ENCODE results near the gene PHLDB1.
"Not testable (repeated sequence)": the region's sequence is repeated elsewhere in the genome, so short reads cannot be mapped to it uniquely, and the experiment has no call there.

The PHLDB1 gene

DNA sequence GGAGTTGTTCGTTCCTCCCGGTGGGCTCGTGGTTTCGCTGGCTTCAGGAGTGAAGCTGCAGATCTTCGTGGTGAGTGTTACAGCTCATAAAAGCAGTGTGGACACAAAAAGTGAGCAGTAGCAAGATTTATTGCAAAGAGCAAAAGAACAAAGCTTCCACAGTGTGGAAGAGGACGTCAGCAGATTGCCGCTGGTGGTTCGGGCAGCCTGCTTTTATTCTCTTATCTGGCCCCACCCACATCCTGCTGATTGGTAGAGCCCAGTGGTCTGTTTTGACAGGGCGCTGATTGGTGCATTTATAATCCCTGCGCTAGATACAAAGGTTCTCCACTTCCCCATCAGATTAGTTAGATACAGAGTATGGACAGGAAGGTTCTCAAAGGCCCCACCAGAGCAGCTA lies 80.9 kb downstream of the PHLDB1 start:
- not testable (repeated sequence) for DNase-seq (ENCODE audit: low read depth in 2 of 2)

DNA sequence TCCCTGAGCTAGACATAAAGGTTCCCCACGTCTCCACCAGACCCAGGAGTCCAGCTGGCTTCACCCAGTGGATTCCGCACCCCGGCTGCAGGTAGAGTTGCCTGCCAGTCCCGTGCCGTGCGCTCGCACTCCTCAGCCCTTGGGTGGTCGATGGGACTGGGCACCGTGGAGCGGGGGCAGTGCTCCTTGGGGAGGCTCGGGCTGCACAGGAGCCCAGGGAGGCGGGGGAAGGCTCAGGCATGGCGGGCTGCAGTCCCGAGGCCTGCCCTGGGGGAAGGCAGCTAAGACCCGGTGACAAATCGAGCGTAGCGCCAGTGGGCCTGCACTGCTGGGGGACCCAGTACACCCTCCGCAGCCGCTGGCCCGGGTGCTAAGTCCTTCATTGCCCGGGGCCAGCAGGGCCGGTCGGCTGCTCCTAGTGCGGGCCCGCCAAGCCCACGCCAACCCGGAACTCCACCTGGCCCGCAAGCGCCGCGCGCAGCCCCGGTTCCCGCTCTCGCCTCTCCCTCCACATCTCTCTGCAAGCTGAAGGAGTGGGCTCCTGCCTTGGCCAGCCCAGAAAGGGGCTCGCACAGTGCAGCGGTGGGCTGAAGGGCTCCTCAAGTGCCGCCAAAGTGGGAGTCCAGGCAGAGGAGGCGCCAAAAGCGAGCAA lies 81.6 kb downstream of the PHLDB1 start:
- DNase-seq (ENCODE audit: low read depth in 2 of 2): no peak

DNA sequence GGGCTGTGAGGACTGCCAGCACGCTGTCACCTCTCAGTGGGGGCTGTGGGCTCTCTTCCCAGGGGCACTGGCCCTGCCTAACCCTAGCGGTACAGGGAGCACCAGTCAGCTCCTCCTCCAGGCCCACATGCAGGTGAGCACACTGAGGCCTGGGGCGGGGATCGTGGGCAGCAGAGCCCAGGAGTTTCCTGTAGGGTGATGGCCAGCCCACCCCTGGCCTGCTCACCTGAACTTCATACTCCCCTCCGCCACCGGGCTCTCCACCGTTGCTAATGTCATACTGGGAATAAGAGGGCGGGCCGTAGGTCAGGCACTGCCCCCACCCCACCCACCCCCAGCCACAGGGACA lies 82.1 kb downstream of the PHLDB1 start:
- DNase-seq (ENCODE audit: low read depth in 2 of 2): no peak

DNA sequence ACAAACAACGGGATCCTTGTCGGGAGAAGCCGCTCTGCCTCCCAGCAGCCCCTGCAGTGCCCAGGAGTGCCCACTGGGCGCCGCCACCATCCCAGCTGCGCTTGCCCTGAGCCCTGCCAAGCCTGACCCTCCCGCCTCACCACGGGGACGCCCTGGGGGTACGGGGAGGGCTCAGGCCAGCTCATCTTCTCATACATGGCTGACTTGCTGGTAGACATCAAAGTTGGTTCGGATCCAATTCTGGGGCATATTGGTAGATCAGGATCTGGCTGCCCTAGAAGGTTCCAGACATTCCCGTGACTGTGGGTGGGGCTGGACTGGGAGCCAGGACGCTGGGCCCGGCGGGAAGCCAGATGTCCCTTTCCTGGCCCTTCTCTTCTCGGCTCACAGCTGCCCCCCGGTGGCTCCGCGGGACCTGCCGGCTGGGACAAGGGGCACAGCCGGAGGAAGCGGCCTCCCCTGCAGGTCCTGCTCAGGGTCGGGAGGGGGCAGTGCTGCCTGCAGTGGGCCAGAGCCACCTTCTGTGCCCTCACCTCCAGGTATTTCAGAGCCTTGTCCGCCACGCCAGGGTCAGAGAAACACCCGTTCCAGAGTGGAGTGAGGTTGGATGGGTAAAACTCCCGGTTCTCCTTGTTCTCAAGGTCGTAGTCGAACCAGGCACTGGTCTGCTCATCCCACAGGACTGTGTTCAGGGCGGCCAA lies 82.6 kb downstream of the PHLDB1 start:
- DNase-seq (ENCODE audit: low read depth in 2 of 2): peak; percentile 77 to 84

DNA sequence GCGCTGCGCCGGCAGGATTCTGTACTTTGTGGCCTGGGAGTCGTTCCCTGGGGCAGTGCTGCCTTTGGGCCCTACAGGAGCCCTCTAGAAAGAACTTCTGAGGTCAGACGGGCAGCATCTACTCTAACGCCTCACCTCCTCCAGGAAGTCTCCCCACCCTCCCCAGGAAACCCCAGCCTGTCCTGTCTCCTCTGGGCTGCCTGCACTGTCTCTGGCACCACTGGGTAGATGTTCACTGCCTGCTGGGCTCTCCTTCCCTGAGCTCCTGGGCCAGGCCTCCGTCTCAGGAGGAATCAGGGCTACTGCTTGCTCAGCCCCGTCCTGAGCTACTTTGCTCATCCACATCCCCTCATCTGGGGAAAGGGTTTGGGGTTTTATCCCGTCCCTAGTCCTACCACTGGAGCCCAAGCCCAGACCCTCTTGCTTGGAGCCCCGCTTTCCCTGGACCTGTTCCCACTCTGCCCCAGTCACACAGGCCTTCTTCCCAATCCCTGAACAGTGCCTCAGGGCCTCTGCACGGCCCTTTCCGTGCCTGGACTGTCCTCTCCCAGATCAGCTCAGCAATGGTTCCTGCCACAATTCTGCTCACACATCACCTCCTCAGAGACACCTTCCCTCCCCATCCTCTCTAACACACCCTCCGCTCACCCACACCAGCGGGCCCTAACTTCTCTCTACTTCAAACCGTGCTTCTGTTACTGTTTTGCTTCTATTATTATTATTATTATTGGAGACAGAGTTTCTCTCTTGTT lies 83.3 kb downstream of the PHLDB1 start:
- no peak for DNase-seq (ENCODE audit: low read depth in 2 of 2)

DNA sequence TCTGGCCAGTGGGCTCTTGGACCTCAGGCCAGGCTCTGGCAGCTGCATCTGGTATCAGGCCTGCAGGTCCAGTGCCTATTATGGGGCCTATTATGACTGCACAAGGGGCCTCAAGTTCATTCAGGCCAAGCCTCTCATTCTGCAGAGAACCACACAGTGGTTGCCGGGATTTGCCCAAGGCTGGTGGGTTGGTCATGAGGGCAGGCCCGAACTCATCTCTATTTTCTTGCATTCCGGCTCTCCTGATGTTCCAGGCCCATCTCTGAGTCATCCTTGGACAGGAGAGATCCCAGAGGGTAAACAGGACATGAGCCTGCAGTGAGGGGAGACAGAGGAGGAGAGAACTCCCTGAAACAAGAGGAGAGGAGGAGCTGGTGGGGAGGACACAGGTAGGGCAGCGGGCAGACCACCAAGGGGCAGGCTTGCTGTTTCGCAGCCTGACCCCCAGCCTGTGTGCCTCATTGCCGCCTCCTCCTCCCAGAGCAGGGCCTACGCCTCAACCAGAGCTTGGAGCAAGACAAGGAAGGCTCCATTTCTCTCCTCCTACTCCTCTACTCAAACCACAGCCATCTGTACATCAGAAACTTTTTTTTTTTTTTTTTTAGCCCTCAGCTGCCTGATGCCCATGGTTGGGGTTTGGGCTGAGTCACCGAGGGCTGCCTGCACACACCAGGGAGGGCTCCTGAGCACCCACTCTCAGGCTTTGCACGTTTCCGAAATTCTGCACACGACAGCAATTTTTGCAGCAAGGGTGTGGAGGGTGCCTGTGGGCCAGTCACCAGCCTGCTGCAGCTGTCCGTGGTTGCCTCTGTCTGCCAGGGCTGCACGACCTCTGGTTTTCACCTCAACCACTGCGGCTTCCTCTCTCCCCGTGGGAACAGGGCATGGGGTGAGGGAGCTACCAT lies 84.8 kb downstream of the PHLDB1 start:
- peak; percentile 65 to 72 for DNase-seq (ENCODE audit: low read depth in 2 of 2)

DNA sequence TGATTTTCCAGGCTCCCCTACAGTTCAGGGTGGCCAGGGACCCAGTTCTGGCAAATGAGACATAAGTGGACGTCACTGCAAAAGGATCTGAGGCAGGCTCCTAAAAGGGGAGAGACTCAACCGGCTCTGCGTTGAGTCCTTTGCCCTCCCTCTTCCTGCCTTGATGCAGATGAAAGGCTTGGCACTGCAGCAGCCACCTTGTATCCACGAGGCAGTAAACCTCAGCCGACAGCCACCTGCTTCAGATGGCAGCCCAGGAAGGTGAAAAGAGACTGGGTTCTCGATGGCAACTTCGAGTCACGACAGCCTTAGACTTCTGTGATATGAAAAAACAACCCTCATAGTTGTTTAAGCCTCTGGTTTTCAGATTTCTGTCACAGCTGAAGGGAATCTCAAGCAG lies 86.8 kb downstream of the PHLDB1 start:
- DNase-seq (ENCODE audit: low read depth in 2 of 2): no peak

DNA sequence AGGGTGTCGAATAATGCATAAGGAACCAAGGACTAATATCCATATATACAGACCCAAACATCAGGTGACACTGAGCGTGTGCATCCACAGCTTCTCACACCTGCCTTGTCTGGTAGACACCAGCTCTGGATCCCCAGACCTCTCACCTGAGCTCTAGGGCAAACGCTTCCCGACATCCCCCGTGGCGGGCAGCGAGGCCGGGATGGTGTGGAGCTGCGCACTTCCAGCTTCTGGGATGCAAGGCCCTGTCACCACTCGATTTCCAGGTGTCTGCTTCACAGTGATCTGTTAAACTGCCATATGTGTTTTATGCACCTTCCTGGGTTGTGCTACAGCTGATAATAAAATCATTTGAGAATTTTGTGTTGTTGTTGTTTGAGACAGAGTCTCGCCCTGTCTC lies 87.4 kb downstream of the PHLDB1 start:
- DNase-seq (ENCODE audit: low read depth in 2 of 2): no peak

DNA sequence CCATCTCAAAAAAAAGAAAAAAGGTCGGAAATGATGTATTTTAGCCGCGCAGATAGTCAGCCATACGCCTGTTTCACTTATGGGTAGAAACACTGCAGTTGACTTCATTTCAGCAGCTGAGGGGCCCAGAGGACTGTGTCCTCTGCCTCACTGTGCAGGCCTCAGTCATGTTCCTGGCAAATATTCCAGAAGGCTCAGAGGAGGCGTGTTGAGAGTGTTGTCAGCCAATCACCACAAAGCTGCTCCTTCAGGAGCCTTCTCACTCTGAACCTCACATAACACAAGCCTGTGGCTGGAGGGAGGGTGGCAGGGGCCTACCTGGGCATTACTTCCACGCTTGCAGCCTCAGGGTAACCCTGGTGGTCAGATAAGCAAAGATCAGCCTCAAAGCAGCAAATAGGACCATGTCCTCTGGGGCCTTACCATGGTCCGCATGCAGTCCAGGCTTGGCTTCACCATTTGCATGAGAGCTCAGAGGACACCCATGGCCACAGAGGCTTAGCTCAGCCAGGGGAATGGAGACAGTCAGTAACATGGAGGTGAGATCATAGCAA lies 89.3 kb downstream of the PHLDB1 start:
- no peak for DNase-seq (ENCODE audit: low read depth in 2 of 2)

DNA sequence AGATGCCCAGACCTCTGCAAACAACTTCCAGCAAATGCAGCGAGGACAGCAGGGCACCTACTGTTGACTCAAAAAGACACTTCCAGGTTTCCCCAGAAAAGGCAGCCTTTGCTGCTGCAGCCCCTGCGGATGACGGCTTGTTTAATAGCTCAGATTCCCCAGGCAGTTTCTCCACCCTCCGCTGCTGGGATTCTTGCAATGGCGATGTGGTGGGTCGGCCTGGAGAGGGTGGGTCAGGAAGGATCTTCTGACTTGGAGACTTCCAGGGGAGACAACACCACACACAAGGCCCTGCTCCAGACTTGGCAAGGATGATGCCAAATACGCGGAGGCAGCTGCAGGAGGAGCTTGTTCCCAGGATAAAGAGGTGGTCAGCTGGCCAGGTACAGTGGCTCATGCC lies 89.9 kb downstream of the PHLDB1 start:
- DNase-seq (ENCODE audit: low read depth in 2 of 2): no peak

DNA sequence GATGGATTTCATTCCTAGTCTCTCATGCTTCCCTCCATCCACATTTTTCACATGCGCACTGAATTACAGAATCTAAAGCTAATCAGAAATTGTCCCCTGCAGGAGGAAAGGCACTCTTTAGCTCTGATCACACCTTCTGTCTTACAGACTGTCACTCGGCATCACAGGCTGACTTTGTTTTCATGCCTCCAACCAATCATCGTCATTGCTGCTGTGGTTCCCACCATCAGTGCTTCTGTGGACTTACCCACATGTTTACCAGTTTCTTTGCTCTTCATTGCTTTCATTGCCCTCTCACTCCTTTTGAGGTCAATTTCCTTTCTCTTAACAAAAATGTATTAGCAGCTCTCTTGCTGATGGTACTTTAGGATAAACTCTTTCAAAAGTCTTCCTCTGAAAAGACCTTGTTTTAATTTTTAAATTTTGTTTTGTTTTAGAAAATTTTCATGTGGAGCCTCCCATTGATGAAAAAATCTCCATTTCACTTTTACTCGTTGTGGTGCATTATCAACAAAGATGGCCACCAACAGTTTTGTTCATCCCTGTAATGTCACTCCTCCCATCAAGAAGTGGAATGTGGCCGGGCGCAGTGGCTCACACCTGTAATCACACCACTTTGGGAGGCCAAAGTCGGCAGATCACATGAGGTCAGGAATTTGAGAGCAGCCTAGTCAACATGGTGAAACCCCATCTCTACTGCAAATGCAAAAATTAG lies 92.2 kb downstream of the PHLDB1 start:
- DNase-seq (ENCODE audit: low read depth in 2 of 2): peak in 1 of 2 donors; percentile 14

DNA sequence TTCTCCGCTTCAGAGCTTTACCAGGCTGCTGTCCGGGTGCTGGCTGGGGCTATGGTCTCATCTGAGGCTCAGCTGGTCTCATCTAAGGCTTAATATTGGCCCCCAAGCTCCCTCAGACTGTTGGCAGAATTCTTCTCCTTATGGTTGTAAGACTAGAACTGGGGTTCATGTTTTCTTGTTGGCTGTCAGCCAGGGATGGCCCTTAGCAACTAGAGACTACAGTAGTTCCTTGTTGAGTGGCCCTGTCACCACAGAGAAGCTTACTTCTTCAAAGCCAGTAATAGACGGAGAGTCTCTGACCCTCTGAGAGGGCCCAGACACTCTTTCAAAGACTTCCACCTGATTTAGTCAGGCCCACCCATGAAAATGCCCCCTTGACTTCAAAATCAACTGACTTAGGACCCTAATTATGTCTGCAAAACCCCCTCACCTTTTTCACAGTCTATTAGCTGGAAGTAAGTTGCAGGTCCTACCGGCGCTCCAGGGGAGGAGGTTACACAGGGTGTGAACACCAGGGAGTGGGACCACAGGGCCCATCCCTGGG lies 96.2 kb downstream of the PHLDB1 start:
- no peak for DNase-seq (ENCODE audit: low read depth in 2 of 2)

DNA sequence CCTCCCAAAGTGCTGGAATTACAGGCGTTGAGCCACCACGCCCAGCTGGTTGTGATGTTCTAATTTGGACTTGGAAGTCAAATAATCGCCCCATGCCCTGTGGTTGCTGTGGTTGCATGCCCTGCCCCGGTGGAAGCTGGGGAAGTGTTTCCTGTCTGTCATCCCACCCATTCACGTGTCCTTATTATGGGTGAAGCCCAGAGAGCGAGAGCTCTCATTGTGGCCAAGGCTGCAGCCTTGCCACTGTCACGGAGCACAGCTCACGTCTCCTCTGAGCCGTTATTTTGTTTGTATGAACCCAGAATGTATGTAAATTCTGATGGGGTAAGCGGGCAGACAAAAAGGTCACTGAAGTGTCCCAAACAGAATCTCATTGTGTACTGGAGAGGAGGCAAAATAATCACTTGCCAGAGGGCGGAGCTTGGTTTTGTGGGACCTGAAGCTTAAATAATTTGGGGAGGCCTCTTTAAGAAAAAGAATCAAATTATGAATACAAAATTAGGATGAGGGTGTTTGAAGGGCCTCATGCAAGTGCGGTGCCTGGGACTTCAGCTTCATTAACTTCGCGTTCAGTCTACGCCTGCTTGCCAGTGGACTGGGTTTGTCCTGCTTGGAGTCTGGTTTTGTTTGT lies 97.8 kb downstream of the PHLDB1 start:
- DNase-seq (ENCODE audit: low read depth in 2 of 2): no peak

DNA sequence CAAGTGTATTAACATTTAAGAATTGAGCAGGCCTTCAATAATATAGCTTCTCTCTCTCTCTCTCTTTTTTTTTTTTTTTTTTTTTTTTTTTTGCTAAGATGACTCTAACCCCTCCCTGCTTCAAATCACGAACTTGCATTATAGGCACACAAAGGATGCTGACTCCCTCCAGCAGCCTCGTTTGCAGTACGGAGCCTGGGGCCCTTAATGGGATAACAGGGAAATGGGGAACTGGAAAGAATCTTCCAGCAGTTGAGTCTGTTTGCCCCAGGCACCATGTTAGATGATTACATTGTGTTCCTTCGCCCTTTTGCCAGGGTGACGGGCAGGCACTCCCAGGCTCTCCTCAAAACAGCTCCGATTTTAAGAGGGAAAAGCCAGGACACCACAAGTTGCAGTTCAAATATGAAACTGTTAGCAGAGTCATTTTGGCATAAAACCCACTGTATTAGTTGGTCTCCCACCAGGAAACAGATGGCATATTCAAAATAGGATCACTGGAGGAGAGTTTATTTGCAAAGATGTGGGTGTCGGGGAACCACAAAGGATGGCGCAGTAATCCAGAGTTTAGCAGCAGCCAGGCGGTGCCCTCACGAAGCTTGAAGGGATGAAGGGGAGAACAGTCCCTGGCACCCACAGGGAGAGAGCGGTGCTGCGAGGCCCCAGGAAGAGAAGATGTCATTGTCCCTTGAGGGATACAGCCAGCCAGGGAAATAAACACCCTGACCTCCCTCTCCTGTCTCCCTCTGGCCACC lies 98.6 kb downstream of the PHLDB1 start:
- no peak for DNase-seq (ENCODE audit: low read depth in 2 of 2)

DNA sequence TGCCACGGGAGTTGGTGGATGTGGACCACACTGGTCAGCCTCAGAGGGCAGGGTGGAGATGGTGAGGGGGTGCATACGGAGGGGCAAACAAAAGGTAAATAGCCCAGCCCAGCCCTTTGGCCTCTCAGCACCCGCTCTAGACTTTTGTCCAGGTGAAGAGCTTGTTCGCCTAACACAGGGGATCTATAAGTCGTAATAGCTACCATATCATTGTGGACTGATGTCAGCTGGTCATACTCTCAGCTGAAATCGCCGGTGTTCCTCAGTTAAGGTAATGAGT lies 99.1 kb downstream of the PHLDB1 start:
- DNase-seq (ENCODE audit: low read depth in 2 of 2): no peak
